Activated CD4-positive, alpha-beta T cell treated with anti-CD3 and anti-CD28 coated beads, Interleukin-2, Interleukin-4, amounts not matched to agents 100 ng/mL and 50 ng/mL, durations not matched to agents 16 hours and 8 hours (primary cell): ENCODE measurements around the gene CDH22.

Source experiments
- DNase-seq: peaks from one replicate; pipeline ENCODE4 v3.0.0-alpha.2; 2020; ENCODE audit warnings: low spot score

CDH22 gene

DNA sequence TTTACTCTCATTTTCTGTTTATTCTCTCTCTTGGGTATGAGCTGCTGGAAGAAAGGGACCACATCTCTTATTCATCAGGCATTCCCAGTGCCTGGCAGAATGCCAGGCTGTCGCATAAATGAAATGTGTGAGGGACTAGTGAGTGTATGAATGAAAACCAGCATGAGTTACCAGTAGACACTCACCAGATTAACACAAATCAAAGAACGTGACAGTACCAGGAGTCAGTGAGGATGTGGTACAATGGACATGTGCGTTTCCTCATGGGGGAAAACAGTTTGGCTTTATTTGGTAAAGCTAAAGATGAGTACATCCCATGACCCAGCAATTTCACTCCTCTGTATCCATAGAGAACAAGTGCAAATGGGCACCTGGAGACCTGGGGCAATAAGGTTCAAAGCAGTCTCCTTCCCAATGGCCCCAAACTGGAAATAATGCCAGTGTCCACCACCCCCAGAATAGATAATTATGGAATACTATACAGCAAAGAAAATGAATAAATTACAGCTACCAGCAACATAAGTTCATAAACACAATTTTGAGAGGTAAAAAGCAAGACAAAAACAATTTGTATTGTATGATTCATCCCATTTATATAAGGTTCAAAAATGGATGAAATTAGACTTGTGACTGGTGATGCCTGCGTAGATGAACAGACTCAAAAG lies 93.3 kb downstream of the CDH22 start:
- no peak for DNase-seq

DNA sequence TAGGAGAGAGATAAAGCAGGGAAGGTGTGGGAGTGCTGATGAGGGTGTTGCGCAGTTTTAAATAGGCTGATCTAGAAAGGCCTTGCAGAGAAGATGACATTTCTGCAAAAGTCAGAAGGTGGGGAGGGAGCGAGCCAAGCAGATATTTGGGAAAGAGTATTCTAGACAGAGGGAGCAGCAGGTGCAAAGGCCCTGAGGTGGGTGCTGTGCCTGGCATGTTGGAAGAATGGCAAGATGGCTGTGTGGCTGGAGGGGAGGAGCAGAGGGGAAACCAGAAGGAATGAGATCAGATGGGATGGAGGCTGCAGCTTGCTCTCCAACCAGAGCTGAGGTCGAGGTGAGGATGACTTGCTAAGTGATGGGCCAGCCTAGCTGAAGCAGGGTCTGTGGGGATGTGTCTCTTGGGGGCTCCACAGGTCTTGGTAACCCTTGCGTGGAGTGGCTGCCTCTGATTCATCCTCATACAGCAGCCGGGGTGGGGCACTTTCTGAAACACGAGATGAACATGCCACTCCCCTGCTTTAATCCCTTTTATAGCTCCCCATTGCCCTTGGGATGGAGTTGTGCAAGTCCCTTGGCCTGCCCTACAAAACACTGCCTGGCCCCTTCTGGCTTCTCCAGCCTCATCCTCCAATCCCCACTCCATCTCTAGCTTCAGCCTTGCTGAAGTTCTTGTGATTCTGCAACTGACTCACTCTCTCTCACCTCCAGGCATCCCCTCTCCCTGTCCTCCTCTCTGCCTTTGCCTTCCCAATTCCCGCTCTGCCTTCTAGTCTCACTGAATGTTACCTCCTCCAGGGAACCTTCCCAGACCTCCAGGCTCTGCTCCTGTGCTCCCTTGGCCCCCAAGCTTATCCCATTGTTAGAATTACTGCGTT lies 94.1 kb downstream of the CDH22 start:
- no peak for DNase-seq

DNA sequence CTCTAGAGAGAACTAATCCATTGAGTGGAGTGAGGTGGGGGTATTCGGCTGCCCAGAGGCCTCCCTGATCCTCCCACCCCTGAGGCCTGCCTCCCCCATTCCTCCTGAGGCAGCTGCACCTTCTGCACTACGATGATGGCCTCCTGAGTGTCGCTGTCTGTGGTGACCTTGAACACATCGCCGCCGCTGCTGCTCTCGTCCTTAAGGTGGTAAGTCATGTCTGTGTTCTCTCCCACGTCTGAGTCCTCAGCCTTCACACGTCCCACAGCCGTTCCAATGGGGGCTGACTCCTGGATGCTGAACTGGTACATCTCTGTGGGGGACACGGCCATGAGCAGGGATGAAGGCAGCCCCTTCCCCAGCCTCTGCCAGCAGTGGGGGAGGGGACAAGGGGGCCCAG lies 95.4 kb downstream of the CDH22 start:
- no peak for DNase-seq

- DNase-seq = no peak
Measured at GRCh38 chr20:46212252-46212651, 96.0 kb downstream of the CDH22 start.

- DNase-seq = no peak
Measured at GRCh38 chr20:46211331-46211722, 97.0 kb downstream of the CDH22 start.

GRCh38 chr20:46210672-46211330 lies 97.5 kb downstream of the CDH22 start:
- DNase-seq = no peak

DNA sequence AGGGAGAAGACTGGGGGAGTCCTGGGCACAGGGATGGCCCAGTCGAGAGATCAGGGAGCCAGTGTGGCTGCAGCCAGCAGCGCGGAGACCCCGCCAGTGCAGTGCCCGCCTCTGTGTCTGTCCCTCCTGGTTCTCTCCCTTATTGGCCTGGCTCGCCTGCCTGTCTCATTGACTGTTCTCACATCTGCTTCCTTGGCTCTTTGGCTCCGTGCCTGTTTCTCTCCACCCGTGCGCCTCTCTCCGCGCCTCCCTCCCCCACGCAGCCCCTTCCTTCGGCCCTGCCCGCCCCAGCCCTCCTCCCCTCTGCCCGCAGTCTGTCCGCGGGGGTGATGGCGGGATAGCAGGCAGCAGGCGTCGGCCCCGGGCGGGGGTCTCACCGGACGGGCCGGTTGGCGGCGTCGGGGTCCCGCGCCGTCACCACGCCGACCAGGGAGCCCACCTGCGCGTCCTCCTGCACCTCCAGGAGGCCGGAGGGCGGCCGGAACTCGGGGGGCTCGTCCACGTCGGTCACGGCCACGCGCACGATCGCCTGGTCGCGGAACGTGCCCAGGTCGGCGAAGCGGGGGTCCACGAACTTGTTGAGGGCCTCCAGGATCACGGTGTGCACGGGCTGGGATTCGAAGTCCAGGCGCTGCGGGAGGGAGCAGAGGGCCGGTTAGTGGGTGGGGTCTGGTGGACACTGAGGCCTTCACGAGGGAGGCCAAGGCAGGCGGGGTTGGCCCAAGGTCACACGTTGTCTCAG lies 98.2 kb downstream of the CDH22 start:
- DNase-seq = no peak

GRCh38 chr20:46207793-46208192 lies 100.5 kb downstream of the CDH22 start:
- no peak for DNase-seq

- DNase-seq = no peak
Measured at GRCh38 chr20:46206992-46207549, 101.2 kb downstream of the CDH22 start.

- no peak for DNase-seq
Measured at GRCh38 chr20:46206025-46206424, 102.3 kb downstream of the CDH22 start.

GRCh38 chr20:46205349-46205748 lies 102.9 kb downstream of the CDH22 start:
- DNase-seq = no peak

DNA sequence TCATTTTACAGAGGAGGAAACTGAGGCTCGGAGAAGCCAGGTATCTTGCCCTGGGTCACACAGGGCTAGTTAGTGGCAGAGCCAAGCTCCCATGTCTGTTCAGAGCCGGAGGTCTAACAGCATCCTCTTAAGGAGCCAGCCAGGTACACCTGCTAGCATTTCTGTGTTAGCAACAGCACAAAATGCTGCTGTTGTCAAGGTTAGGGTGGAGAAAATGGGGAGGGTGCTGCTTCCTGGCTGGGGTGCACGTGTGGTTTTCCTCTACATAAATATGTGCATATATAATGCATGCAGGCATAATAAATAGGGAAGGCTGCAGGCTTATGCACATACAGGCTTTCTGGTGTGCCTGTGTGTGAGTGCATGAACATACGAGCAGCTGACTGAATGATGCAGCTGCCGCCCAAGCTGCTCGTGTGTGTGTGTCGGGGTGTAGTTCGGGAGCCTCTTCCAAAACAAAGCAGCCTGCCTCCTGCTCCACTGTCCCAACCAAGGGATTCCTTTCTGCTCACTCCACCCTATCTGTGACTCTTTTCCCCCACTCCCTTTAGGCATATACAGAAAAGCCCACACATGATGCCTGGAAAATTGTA lies 103.6 kb downstream of the CDH22 start:
- DNase-seq = no peak

DNA sequence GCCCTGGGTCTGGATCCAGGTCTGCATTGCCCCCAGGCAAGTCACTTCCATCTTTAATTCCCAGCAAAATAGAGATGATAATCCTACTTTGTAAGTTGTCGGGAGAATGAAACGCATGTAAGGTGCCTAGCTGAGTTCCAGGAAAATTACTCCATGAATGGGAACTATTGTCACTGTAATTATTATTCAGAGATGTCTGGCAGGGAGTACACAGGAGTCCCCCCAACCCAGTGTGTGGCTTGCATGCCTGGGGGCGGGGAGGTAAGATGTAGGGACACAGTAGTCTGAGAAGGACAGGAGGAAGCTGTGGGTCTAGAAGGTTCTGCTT lies 104.8 kb downstream of the CDH22 start:
- DNase-seq = no peak

GRCh38 chr20:46202766-46203509 lies 105.4 kb downstream of the CDH22 start:
- DNase-seq = no peak

GRCh38 chr20:46200582-46201570 lies 107.4 kb downstream of the CDH22 start:
- DNase-seq = no peak

- no peak for DNase-seq
Measured at GRCh38 chr20:46199198-46199597, 109.1 kb downstream of the CDH22 start.

- no peak for DNase-seq
Measured at GRCh38 chr20:46196990-46197389, 111.3 kb downstream of the CDH22 start.

- no peak for DNase-seq
Measured at GRCh38 chr20:46195264-46196036, 112.8 kb downstream of the CDH22 start.

GRCh38 chr20:46194409-46194808 lies 113.9 kb downstream of the CDH22 start:
- no peak for DNase-seq
